IPS-NIHi11 (cell line): Measurements from ENCODE around the gene MYLK4.
A peak's percentile ranks its signal among the peaks of the same experiment; 100 is the strongest.

Experiments used
- DNase-seq: peaks from one replicate; pipeline ENCODE4 v3.0.0; 2012; ENCODE audit warnings: mixed read lengths, low spot score

Gene MYLK4

DNA sequence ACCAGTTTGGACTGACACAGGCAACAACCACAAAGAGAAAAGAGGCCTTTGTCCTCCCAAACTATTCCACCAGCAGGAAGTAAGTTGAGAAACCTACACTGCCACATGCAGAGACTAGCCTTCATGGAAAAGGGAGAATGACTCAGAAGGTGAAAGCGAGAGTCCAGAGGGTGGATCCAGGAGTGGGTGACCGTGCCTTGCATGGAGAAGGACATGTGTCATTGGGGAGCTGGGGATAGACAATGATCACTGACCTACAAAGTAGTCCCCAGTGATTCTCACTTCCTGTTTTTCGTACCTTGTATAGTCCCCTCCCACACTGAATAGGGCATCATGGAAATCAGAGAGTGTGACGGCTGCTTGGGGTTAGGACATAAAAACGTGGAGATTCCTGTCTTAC lies 91.9 kb downstream of the MYLK4 start:
- DNase-seq, result no peak

- no peak for DNase-seq
Measured at GRCh38 chr6:2656460-2657079, 94.2 kb downstream of the MYLK4 start.

- DNase-seq, result no peak
Measured at GRCh38 chr6:2655844-2656433, 94.8 kb downstream of the MYLK4 start.

DNA sequence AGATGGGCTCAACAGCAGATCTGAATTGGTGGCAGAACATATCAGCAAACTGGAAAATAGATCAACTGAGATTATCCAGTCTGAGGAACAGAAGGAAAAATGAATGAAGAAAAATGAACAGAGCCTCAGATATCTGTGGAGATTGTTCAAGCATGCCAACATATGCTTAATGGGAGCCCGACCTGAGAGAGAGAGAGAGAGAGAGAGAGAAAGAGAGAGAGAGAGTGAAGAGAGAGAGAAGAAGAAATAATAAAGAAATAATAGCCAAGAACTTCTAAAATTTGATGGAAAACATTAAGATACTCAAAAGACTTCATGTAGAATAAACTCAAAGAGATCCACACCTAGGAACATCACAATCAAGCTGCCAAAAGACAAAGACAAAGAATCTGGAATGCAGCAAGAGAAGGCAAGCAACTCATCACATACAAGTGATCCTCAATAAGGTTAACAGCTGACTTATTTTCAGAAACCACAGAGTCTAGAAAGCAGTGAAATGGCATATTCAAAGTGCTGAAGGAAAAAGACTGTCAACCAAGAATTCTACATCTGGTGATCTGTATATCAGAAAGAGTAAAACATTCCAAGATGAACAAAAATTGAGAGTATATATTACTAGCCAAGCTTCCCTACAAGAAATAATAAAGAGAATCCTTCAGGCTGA lies 97.2 kb downstream of the MYLK4 start:
- DNase-seq, result no peak

GRCh38 chr6:2652611-2653010 lies 98.1 kb downstream of the MYLK4 start:
- DNase-seq, result no peak

DNA sequence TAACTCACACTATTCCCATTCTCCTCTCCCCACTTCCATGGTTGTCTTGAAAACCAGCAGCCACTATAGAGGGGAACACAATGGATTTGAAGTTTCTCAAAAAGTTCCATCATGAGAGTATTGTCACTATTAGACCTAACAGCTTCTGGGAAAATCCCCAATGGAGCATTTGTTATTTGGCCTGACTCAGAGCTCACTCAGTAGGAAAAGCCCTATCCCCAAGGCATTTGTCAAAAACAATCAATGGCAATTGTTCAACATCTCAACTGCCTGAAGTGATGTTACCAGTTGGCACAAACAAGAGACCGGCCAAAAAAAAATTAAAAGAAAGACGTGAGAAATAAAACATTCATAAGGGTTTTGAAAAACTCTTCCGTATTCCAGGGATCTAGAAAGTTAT lies 98.8 kb downstream of the MYLK4 start:
- no peak for DNase-seq

- no peak for DNase-seq
Measured at GRCh38 chr6:2651536-2651935, 99.2 kb downstream of the MYLK4 start.

GRCh38 chr6:2646346-2646745 lies 104.4 kb downstream of the MYLK4 start:
- no peak for DNase-seq

- no peak for DNase-seq
Measured at GRCh38 chr6:2643935-2644539, 106.7 kb downstream of the MYLK4 start.

GRCh38 chr6:2643130-2643529 lies 107.6 kb downstream of the MYLK4 start:
- DNase-seq, result no peak

- DNase-seq, result no peak
Measured at GRCh38 chr6:2641044-2641725, 109.5 kb downstream of the MYLK4 start.

GRCh38 chr6:2640551-2640950 lies 110.2 kb downstream of the MYLK4 start:
- no peak for DNase-seq

DNA sequence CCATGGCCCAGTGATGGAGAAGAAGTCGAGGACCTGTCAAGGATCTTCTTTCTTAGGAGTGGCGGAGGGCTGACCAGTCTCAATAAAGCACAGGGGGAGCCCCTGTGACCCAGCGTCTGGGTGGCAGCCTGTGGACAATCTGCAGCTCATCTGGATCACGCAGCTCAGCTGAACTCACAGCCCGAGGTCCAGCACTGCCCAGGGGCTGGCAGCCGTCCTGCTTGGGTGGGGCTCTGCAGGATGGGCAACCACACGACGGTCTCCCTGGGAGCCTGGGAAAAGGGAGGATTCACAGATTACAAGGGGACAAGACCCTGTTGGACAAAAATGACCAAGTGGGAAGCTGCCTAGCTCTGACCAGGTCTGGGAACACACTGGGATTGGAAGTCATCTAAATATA lies 110.8 kb downstream of the MYLK4 start:
- no peak for DNase-seq

- no peak for DNase-seq
Measured at GRCh38 chr6:2639167-2639566, 111.6 kb downstream of the MYLK4 start.

GRCh38 chr6:2636672-2637071 lies 114.0 kb downstream of the MYLK4 start:
- no peak for DNase-seq

GRCh38 chr6:2635911-2636310 lies 114.8 kb downstream of the MYLK4 start:
- no peak for DNase-seq

GRCh38 chr6:2634139-2634964 lies 116.4 kb downstream of the MYLK4 start:
- peak; percentile 92 for DNase-seq

GRCh38 chr6:2633736-2634135 lies 117.0 kb downstream of the MYLK4 start:
- DNase-seq, result no peak

DNA sequence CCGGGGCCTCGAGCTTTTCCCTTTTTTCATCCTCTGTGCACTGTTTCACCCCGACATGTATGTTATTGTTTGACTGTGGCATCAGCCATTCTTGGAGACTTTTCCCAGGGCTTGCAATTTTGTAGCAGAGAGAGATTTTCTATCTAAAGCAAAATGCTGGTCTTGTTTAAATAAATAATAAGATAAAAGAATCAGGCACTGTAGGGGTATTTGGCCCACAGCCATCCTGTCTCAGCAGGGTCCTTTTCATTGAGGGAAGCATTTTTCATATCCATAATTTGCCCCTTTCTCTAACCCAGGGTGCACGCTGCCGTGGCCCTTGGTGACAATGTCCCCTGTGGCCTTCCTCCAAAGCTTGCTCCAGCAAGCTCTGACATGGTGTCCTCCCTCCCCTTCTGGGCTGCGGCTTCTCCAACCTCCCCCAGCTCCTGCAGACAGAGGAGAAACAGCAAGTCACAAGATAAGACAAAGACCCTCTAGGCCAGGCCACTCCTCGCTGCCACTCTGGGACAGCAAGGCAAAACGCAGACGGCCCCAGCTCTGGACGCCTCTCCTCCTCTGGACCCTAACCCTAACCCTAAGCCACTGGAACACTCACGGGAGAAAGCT lies 117.6 kb downstream of the MYLK4 start:
- no peak for DNase-seq

GRCh38 chr6:2632368-2632767 lies 118.4 kb downstream of the MYLK4 start:
- no peak for DNase-seq

DNA sequence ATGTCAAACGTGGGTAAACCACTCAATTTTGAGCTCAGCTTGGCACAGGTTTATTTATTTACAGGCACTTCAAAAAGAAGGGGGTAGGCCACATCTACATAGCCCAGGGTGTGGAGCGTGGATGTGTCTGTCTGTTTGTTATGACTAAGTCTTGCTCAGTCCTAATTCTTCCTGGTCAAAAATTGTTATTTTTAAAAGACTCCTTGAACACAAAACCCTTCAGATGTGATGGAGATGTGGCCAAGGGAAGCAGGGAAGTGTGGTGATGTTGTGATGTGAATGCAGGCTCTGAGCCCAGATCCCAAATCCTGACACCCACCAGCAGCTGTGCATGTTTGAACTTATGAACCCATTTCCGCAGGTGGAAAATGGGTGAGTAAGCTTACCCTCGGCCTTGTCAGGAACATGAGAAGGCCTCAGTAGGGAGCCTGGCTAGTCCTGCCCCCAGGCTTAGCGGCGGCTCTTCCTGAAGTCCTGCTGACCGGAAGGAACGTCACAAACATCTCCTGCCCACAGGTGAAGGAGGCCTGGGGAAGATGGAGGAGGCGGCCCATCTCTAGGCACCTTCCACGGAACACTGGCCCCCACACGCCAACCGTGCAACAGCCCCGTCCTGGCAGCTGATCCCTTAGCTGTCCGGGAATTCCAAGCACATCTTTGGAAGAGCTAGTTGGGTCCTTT lies 119.7 kb downstream of the MYLK4 start:
- DNase-seq, result no peak
